ENCODE results near the gene TCF7.

The TCF7 gene

GRCh38 chr5:134112726-134113362 lies 1.6 kb upstream of the TCF7 start:
- peak overlapping the region in 1 of 5 donors; percentile 74 for H3K4me3 ChIP-seq (ENCODE audit: low read depth in 1 of 5, low read length in 5 of 5)
- no peak overlapping the region for H3K9ac ChIP-seq (ENCODE audit: low read length in 5 of 5)
- H3K9me3 ChIP-seq (ENCODE audit: control insufficient read depth in 5 of 5, low read length in 5 of 5) = no peaks in the 10 kb centered on the region
- no peaks in the 10 kb centered on the region for H3K36me3 ChIP-seq (ENCODE audit: control insufficient read depth in 5 of 5, insufficient read depth in 5 of 5, low read length in 5 of 5)
- no peak overlapping the region for H3K27ac ChIP-seq (ENCODE audit: low read depth, low read length)
- peaks cover 8 to 22% (median 17%) of the 10 kb centered on the region in 5 donors for H3K4me1 ChIP-seq (ENCODE audit: control insufficient read depth in 5 of 5, insufficient read depth in 5 of 5, low read length in 5 of 5)
- H3K27me3 ChIP-seq (ENCODE audit: control insufficient read depth in 5 of 5, insufficient read depth in 4 of 5, low read length in 5 of 5) = peaks cover 4 to 24% (median 15%) of the 10 kb centered on the region in 5 donors

GRCh38 chr5:134113363-134113889 lies 1.1 kb upstream of the TCF7 start:
- Histone ChIP-seq H3K9me3 (ENCODE audit: control insufficient read depth in 5 of 5, low read length in 5 of 5) (no peaks in the 10 kb centered on the region), H3K36me3 (ENCODE audit: control insufficient read depth in 5 of 5, insufficient read depth in 5 of 5, low read length in 5 of 5) (no peaks in the 10 kb centered on the region), H3K27ac (ENCODE audit: low read depth, low read length) (no peak overlapping the region), H3K9ac (ENCODE audit: low read length in 5 of 5) (peak overlapping the region in 1 of 5 donors; percentile 68), H3K4me1 (ENCODE audit: control insufficient read depth in 5 of 5, insufficient read depth in 5 of 5, low read length in 5 of 5) (peaks cover 8 to 28% (median 21%) of the 10 kb centered on the region in 5 donors), H3K4me3 (ENCODE audit: low read depth in 1 of 5, low read length in 5 of 5) (peak overlapping the region in 4 of 5 donors; percentile 65 to 74 (median 69)), H3K27me3 (ENCODE audit: control insufficient read depth in 5 of 5, insufficient read depth in 4 of 5, low read length in 5 of 5) (peaks cover 4 to 24% (median 15%) of the 10 kb centered on the region in 5 donors)

GRCh38 chr5:134114886-134115805 lies 665 bp downstream of the TCF7 start:
- Histone ChIP-seq H3K4me3 (ENCODE audit: low read depth in 1 of 5, low read length in 5 of 5) (peak overlapping the region; percentile 13 to 69 (median 35)), H3K9ac (ENCODE audit: low read length in 5 of 5) (no peak overlapping the region), H3K27ac (ENCODE audit: low read depth, low read length) (no peak overlapping the region), H3K36me3 (ENCODE audit: control insufficient read depth in 5 of 5, insufficient read depth in 5 of 5, low read length in 5 of 5) (no peaks in the 10 kb centered on the region), H3K27me3 (ENCODE audit: control insufficient read depth in 5 of 5, insufficient read depth in 4 of 5, low read length in 5 of 5) (peaks cover 4 to 24% (median 13%) of the 10 kb centered on the region in 5 donors), H3K9me3 (ENCODE audit: control insufficient read depth in 5 of 5, low read length in 5 of 5) (no peaks in the 10 kb centered on the region), H3K4me1 (ENCODE audit: control insufficient read depth in 5 of 5, insufficient read depth in 5 of 5, low read length in 5 of 5) (peaks cover 6 to 28% (median 18%) of the 10 kb centered on the region in 5 donors)

GRCh38 chr5:134115806-134116175 lies 1.3 kb downstream of the TCF7 start:
- H3K27ac ChIP-seq (ENCODE audit: low read depth, low read length) = no peak overlapping the region
- no peak overlapping the region for H3K9ac ChIP-seq (ENCODE audit: low read length in 5 of 5)
- H3K4me1 ChIP-seq (ENCODE audit: control insufficient read depth in 5 of 5, insufficient read depth in 5 of 5, low read length in 5 of 5) = peaks cover 6 to 28% (median 17%) of the 10 kb centered on the region in 5 donors

GRCh38 chr5:134116286-134116685 lies 1.8 kb downstream of the TCF7 start:
- Histone ChIP-seq H3K9me3 (ENCODE audit: control insufficient read depth in 5 of 5, low read length in 5 of 5) (no peaks in the 10 kb centered on the region), H3K4me1 (ENCODE audit: control insufficient read depth in 5 of 5, insufficient read depth in 5 of 5, low read length in 5 of 5) (peaks cover 6 to 28% (median 17%) of the 10 kb centered on the region in 5 donors), H3K27me3 (ENCODE audit: control insufficient read depth in 5 of 5, insufficient read depth in 4 of 5, low read length in 5 of 5) (peaks cover 4 to 20% (median 12%) of the 10 kb centered on the region in 5 donors), H3K36me3 (ENCODE audit: control insufficient read depth in 5 of 5, insufficient read depth in 5 of 5, low read length in 5 of 5) (no peaks in the 10 kb centered on the region), H3K4me3 (ENCODE audit: low read depth in 1 of 5, low read length in 5 of 5) (no peak overlapping the region), H3K27ac (ENCODE audit: low read depth, low read length) (no peak overlapping the region), H3K9ac (ENCODE audit: low read length in 5 of 5) (no peak overlapping the region)

More at GRCh38 chr5:134115806-134116175, 1.3 kb downstream of the TCF7 start:
- Histone ChIP-seq H3K27me3 (ENCODE audit: control insufficient read depth in 5 of 5, insufficient read depth in 4 of 5, low read length in 5 of 5) (peaks cover 4 to 24% (median 13%) of the 10 kb centered on the region in 5 donors), H3K9me3 (ENCODE audit: control insufficient read depth in 5 of 5, low read length in 5 of 5) (no peaks in the 10 kb centered on the region), H3K4me3 (ENCODE audit: low read depth in 1 of 5, low read length in 5 of 5) (peak overlapping the region in 3 of 5 donors; percentile 9 to 42 (median 13)), H3K36me3 (ENCODE audit: control insufficient read depth in 5 of 5, insufficient read depth in 5 of 5, low read length in 5 of 5) (no peaks in the 10 kb centered on the region)

- H3K27ac ChIP-seq (ENCODE audit: low read depth, low read length) = no peak overlapping the region
- no peaks in the 10 kb centered on the region for H3K9me3 ChIP-seq (ENCODE audit: control insufficient read depth in 5 of 5, low read length in 5 of 5)
- peaks cover 6 to 28% (median 17%) of the 10 kb centered on the region in 5 donors for H3K4me1 ChIP-seq (ENCODE audit: control insufficient read depth in 5 of 5, insufficient read depth in 5 of 5, low read length in 5 of 5)
- no peaks in the 10 kb centered on the region for H3K36me3 ChIP-seq (ENCODE audit: control insufficient read depth in 5 of 5, insufficient read depth in 5 of 5, low read length in 5 of 5)
- H3K27me3 ChIP-seq (ENCODE audit: control insufficient read depth in 5 of 5, insufficient read depth in 4 of 5, low read length in 5 of 5) = peaks cover 4 to 13% (median 9%) of the 10 kb centered on the region in 5 donors
- H3K4me3 ChIP-seq (ENCODE audit: low read depth in 1 of 5, low read length in 5 of 5) = no peak overlapping the region
- no peak overlapping the region for H3K9ac ChIP-seq (ENCODE audit: low read length in 5 of 5)
Measured at GRCh38 chr5:134116789-134117761, 2.6 kb downstream of the TCF7 start.

- Histone ChIP-seq H3K9ac (ENCODE audit: low read length in 5 of 5) (no peak overlapping the region), H3K4me1 (ENCODE audit: control insufficient read depth in 5 of 5, insufficient read depth in 5 of 5, low read length in 5 of 5) (peaks cover 6 to 27% (median 16%) of the 10 kb centered on the region in 5 donors), H3K36me3 (ENCODE audit: control insufficient read depth in 5 of 5, insufficient read depth in 5 of 5, low read length in 5 of 5) (no peaks in the 10 kb centered on the region), H3K9me3 (ENCODE audit: control insufficient read depth in 5 of 5, low read length in 5 of 5) (no peaks in the 10 kb centered on the region), H3K27me3 (ENCODE audit: control insufficient read depth in 5 of 5, insufficient read depth in 4 of 5, low read length in 5 of 5) (peaks cover 0 to 4% (median 3%) of the 10 kb centered on the region in 5 donors), H3K27ac (ENCODE audit: low read depth, low read length) (no peak overlapping the region), H3K4me3 (ENCODE audit: low read depth in 1 of 5, low read length in 5 of 5) (no peak overlapping the region)
Measured at GRCh38 chr5:134118212-134118835, 3.8 kb downstream of the TCF7 start.

GRCh38 chr5:134119720-134120119 lies 5.2 kb downstream of the TCF7 start:
- H3K4me3 ChIP-seq (ENCODE audit: low read depth in 1 of 5, low read length in 5 of 5) = no peak overlapping the region
- H3K36me3 ChIP-seq (ENCODE audit: control insufficient read depth in 5 of 5, insufficient read depth in 5 of 5, low read length in 5 of 5) = no peaks in the 10 kb centered on the region
- no peaks in the 10 kb centered on the region for H3K9me3 ChIP-seq (ENCODE audit: control insufficient read depth in 5 of 5, low read length in 5 of 5)
- H3K27me3 ChIP-seq (ENCODE audit: control insufficient read depth in 5 of 5, insufficient read depth in 4 of 5, low read length in 5 of 5) = no peaks in the 10 kb centered on the region
- H3K9ac ChIP-seq (ENCODE audit: low read length in 5 of 5) = no peak overlapping the region
- H3K4me1 ChIP-seq (ENCODE audit: control insufficient read depth in 5 of 5, insufficient read depth in 5 of 5, low read length in 5 of 5) = peaks cover 0 to 18% (median 6%) of the 10 kb centered on the region in 5 donors
- H3K27ac ChIP-seq (ENCODE audit: low read depth, low read length) = no peak overlapping the region

All from subcutaneous abdominal adipose tissue (tissue), 5 donors.